Measurements from ENCODE around the gene KRT33A.

The KRT33A gene

GRCh38 chr17:41301916-41302901 lies 48.4 kb downstream of the KRT33A start, which contains the start of gene KRTAP29-1:
KRTAP29-1 (minus strand) TSS chr17:41302851; CDS start chr17:41302851, 0 bp downstream.
- no peak for DNase-seq (ENCODE audit: low spot score)

- no peak for DNase-seq (ENCODE audit: low spot score)
Observed at GRCh38 chr17:41301204-41301790, 49.3 kb downstream of the KRT33A start.

- no peak for DNase-seq (ENCODE audit: low spot score)
Observed at GRCh38 chr17:41298458-41299135, 52.0 kb downstream of the KRT33A start.

GRCh38 chr17:41296846-41297245 lies 53.8 kb downstream of the KRT33A start:
- DNase-seq (ENCODE audit: low spot score): no peak

Data from HuH-7 (cell line).